Epithelial cell of proximal tubule (primary cell): ENCODE measurements around the gene C1orf50. TPM values are rescaled to one million over a fixed set of nuclear protein-coding genes. Genes with fewer than 3 reads are reported as not detected.

Source experiments
- DNase-seq: peaks from one replicate; pipeline ENCODE4 v3.0.0-alpha.2; 2011; ENCODE audit warnings: low read depth
- H3K4me3 ChIP-seq: 2 replicates; pipeline ENCODE4 v1.5.1; 2011; ENCODE audit warnings: low read depth, mild to moderate bottlenecking, low read length
- total RNA-seq: library from RNA; depleted of rRNA; stranded (reverse); fragments of >200 nt; gene quantifications from 2 replicates; pipeline ENCODE4 v1.2.3, GENCODE V29; 2015
- TF ChIP-seq, protein P1 (sequence below): conservative IDR thresholded peaks from 2 replicates; pipeline ENCODE4 v1.5.1; 2012; ENCODE audit warnings: low read depth, mild to moderate bottlenecking, low read length

Gene C1orf50
- total RNA-seq, 1 donor from 2014 or later: 7.8 TPM

- DNase-seq: no peak
- TF ChIP-seq, protein P1, sequence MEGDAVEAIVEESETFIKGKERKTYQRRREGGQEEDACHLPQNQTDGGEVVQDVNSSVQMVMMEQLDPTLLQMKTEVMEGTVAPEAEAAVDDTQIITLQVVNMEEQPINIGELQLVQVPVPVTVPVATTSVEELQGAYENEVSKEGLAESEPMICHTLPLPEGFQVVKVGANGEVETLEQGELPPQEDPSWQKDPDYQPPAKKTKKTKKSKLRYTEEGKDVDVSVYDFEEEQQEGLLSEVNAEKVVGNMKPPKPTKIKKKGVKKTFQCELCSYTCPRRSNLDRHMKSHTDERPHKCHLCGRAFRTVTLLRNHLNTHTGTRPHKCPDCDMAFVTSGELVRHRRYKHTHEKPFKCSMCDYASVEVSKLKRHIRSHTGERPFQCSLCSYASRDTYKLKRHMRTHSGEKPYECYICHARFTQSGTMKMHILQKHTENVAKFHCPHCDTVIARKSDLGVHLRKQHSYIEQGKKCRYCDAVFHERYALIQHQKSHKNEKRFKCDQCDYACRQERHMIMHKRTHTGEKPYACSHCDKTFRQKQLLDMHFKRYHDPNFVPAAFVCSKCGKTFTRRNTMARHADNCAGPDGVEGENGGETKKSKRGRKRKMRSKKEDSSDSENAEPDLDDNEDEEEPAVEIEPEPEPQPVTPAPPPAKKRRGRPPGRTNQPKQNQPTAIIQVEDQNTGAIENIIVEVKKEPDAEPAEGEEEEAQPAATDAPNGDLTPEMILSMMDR: no peak
- no peak overlapping the region for H3K4me3 ChIP-seq
Observed at GRCh38 chr1:42773420-42773819, 6.4 kb downstream of the C1orf50 start.

GRCh38 chr1:42774928-42775526 is 8.0 kb downstream of the C1orf50 start:
- TF ChIP-seq, protein P1: no peak
- H3K4me3 ChIP-seq: no peak overlapping the region
- no peak for DNase-seq

GRCh38 chr1:42776502-42776901 is 9.5 kb downstream of the C1orf50 start:
- H3K4me3 ChIP-seq: no peak overlapping the region
- no peak for DNase-seq
- TF ChIP-seq, protein P1: no peak

DNA sequence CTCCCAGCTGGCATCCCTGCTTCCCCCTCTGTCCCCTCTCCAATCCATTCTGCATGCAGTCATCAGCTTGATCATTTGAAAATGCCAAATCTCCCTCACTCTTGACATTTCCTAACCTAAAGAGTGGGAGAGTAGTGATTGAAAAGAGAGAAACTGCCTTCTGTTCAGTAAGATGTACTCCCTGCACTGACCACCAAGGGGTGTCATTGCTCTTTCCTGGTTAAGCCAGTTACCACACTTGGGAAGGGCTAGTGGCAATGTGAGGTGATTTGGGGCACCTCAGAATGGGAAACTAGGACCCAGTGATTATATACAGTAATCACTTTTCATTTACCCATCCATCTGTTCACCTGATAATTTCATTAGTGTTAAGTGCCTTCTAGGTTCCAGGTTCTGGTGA is 10.8 kb downstream of the C1orf50 start:
- TF ChIP-seq, protein P1: peak; percentile 88
- DNase-seq: no peak

DNA sequence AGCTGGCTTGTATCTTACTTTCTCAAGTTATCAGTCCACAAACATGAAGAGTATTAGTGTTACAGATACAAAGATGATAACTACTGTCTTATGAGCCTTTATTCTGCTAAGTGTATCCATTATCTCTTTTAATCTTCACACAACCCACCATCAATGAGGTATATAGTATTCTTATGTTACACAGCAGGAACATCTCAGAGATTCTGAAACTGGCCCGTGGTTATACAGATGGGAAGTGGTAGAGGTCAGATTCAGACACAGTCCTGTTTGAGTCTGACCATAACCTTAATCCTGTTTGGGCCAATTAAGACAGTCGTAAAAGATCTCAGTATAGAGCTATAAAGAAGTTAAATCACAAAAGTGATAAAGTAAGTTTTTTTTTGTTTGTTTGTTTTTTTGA is 12.7 kb downstream of the C1orf50 start:
- no peak for DNase-seq
- no peak overlapping the region for H3K4me3 ChIP-seq
- TF ChIP-seq, protein P1: no peak

More for the DNA sequence above, 10.8 kb downstream of the C1orf50 start:
- H3K4me3 ChIP-seq: no peak overlapping the region

GRCh38 chr1:42780176-42780575 is 13.1 kb downstream of the C1orf50 start:
- TF ChIP-seq, protein P1: no peak
- no peak for DNase-seq
- no peak overlapping the region for H3K4me3 ChIP-seq

GRCh38 chr1:42783092-42783491 is 16.0 kb downstream of the C1orf50 start:
- DNase-seq: no peak
- TF ChIP-seq, protein P1: no peak
- no peak overlapping the region for H3K4me3 ChIP-seq
